SHP77 (cell line): Measurements from ENCODE around the gene MED28.
"Not testable (repeated sequence)": the region's sequence is repeated elsewhere in the genome, so short reads cannot be mapped to it uniquely, and the experiment has no call there.

Source experiments
- DNase-seq, 2 experiments: peaks; one replicate each; lab custom pipeline; 2025; lab: John Stamatoyannopoulos, UW

MED28 gene

GRCh38 chr4:17614416-17615299 lies at the start of gene MED28:
MED28 (plus strand) TSS chr4:17614641; CDS start chr4:17614655, 14 bp downstream.
- peak; percentile 76 to 89 for DNase-seq

- DNase-seq = no peak
Measured at GRCh38 chr4:17565846-17566245, 48.6 kb upstream of the MED28 start.

- DNase-seq = no peak
Measured at GRCh38 chr4:17567271-17567670, 47.2 kb upstream of the MED28 start.

- no peak for DNase-seq
Measured at GRCh38 chr4:17574206-17574605, 40.2 kb upstream of the MED28 start.

GRCh38 chr4:17575177-17575576 lies 39.3 kb upstream of the MED28 start:
- DNase-seq = not testable (repeated sequence)

GRCh38 chr4:17576932-17577664 lies 37.3 kb upstream of the MED28 start, which contains the start of gene LAP3:
LAP3 (plus strand) TSS chr4:17577198; CDS start chr4:17577466, 268 bp downstream.
- DNase-seq = peak; percentile 59 to 70

GRCh38 chr4:17577665-17578481 lies 36.6 kb upstream of the MED28 start:
- no peak for DNase-seq

- DNase-seq = no peak
Measured at GRCh38 chr4:17578482-17578891, 36.0 kb upstream of the MED28 start.

GRCh38 chr4:17580969-17581368 lies 33.5 kb upstream of the MED28 start:
- no peak for DNase-seq

GRCh38 chr4:17583276-17583675 lies 31.2 kb upstream of the MED28 start:
- DNase-seq = no peak

- DNase-seq = no peak
Measured at GRCh38 chr4:17583941-17584340, 30.5 kb upstream of the MED28 start.

GRCh38 chr4:17584521-17585213 lies 29.8 kb upstream of the MED28 start:
- DNase-seq = no peak

- no peak for DNase-seq
Measured at GRCh38 chr4:17587094-17587822, 27.2 kb upstream of the MED28 start.

- DNase-seq = no peak
Measured at GRCh38 chr4:17589355-17589754, 25.1 kb upstream of the MED28 start.

GRCh38 chr4:17595471-17596005 lies 18.9 kb upstream of the MED28 start:
- DNase-seq = no peak

- peak in 1 of 2 experiments; percentile 6 for DNase-seq
Measured at GRCh38 chr4:17597517-17597916, 16.9 kb upstream of the MED28 start.

GRCh38 chr4:17599826-17600225 lies 14.6 kb upstream of the MED28 start:
- no peak for DNase-seq

GRCh38 chr4:17605236-17605635 lies 9.2 kb upstream of the MED28 start:
- DNase-seq = no peak

GRCh38 chr4:17613761-17614415 lies 553 bp upstream of the MED28 start:
- no peak for DNase-seq

- DNase-seq = no peak
Measured at GRCh38 chr4:17616283-17616682, 1.8 kb downstream of the MED28 start.
